GM23248 (cell line): ENCODE results near the gene KAZALD1. TPM values are rescaled to one million over a fixed set of nuclear protein-coding genes. Genes with fewer than 3 reads are reported as not detected.

Experiments
- DNase-seq: peaks from one replicate; pipeline ENCODE4 v3.0.0-alpha.2; 2015
- H2AFZ ChIP-seq: fragments of 200-600 bp; sonication (generic); 2 replicates; pipeline ENCODE4 v1.6.1; 2016; ENCODE audit warnings: antibody characterized with exemption
- H3F3A ChIP-seq: fragments of 200-600 bp; sonication (generic); 2 replicates; pipeline ENCODE4 v1.6.1; 2016; ENCODE audit warnings: mild to moderate bottlenecking, antibody characterized with exemption, mixed run types; ENCODE audit not compliant: insufficient read depth
- H3K27ac ChIP-seq: fragments of 200-600 bp; sonication (generic); 2 replicates; pipeline ENCODE4 v1.5.1; 2016; ENCODE audit warnings: mild to moderate bottlenecking
- H3K27me3 ChIP-seq: fragments of 200-600 bp; sonication (generic); replicated peaks from 2 replicates; pipeline ENCODE4 v1.6.1; 2016; ENCODE audit warnings: mild to moderate bottlenecking; ENCODE audit not compliant: insufficient read depth
- H3K36me3 ChIP-seq: fragments of 200-600 bp; sonication (generic); 2 replicates; pipeline ENCODE4 v1.6.1; 2016; ENCODE audit warnings: low read depth, mild to moderate bottlenecking
- H3K4me1 ChIP-seq: fragments of 200-600 bp; sonication (generic); 2 replicates; pipeline ENCODE4 v1.6.1; 2016; ENCODE audit warnings: mild to moderate bottlenecking; ENCODE audit not compliant: insufficient read depth
- H3K4me2 ChIP-seq: fragments of 200-600 bp; sonication (generic); one replicate; pipeline ENCODE4 v1.6.1; 2016; ENCODE audit warnings: mild to moderate bottlenecking; ENCODE audit not compliant: unreplicated experiment
- H3K4me3 ChIP-seq: fragments of 200-600 bp; sonication (generic); 2 replicates; pipeline ENCODE4 v1.5.1; 2016; ENCODE audit warnings: mild to moderate bottlenecking
- H3K79me2 ChIP-seq: fragments of 200-600 bp; sonication (generic); 2 replicates; pipeline ENCODE4 v1.6.1; 2016; ENCODE audit warnings: mild to moderate bottlenecking; ENCODE audit not compliant: insufficient read depth
- H3K9ac ChIP-seq: fragments of 200-600 bp; sonication (generic); 2 replicates; pipeline ENCODE4 v1.6.1; 2016; ENCODE audit warnings: mild to moderate bottlenecking
- H3K9me2 ChIP-seq: fragments of 200-600 bp; sonication (generic); 2 replicates; pipeline ENCODE4 v1.6.1; 2016; ENCODE audit warnings: mixed run types, mild to moderate bottlenecking, moderate library complexity; ENCODE audit not compliant: insufficient read depth
- H3K9me3 ChIP-seq: fragments of 200-600 bp; sonication (generic); one replicate; pipeline ENCODE4 v1.6.1; 2017; ENCODE audit warnings: low read depth
- H4K20me1 ChIP-seq: fragments of 200-600 bp; sonication (generic); 2 replicates; pipeline ENCODE4 v1.6.0; 2016; ENCODE audit not compliant: insufficient read depth
- EZH2 ChIP-seq: fragments of 200-600 bp; sonication (generic); IDR thresholded peaks from 2 replicates; pipeline ENCODE4 v1.6.1; 2018; ENCODE audit warnings: antibody characterized with exemption, mild to moderate bottlenecking; ENCODE audit not compliant: insufficient read depth, poor library complexity, severe bottlenecking
- EZH2phosphoT487 ChIP-seq: fragments of 200-600 bp; sonication (generic); IDR thresholded peaks from 2 replicates; pipeline ENCODE4 v1.6.1; 2018; ENCODE audit warnings: antibody characterized with exemption, moderate library complexity, mild to moderate bottlenecking, low read depth; ENCODE audit not compliant: insufficient read depth
- WGBS, 2 experiments: methylation state at CpG; one replicate each; pipeline ENCODE4 v1.1.6; 2015 to 2017; ENCODE audit warnings: low lambda C conversion rate in 2 of 2, low coverage in 1 of 2; ENCODE audit errors: missing lambda C conversion rate in 2 of 2; 5-methylcytosine and 5-hydroxymethylcytosine counted together
- in situ Hi-C: fragments of 300-500 bp; cut with MboI; formaldehyde crosslinking; loops from 2 replicates; pipeline ENCODE4 v1.15.0; 2020
- polyA plus RNA-seq: library from polyadenylated mRNA; unstranded; fragments of >200 nt; fragmentation: Nextera tagmentation; extraction: Ambion mirVana; gene quantifications from 2 replicates; pipeline ENCODE4 v1.2.1, GENCODE V29; 2016
- total RNA-seq: library from RNA; depleted of rRNA; stranded (reverse); fragments of >200 nt; shearing (Covaris generic); gene quantifications from 2 replicates; pipeline ENCODE4 v1.2.3, GENCODE V29; 2014; rRNA removed

Gene KAZALD1, protein sequence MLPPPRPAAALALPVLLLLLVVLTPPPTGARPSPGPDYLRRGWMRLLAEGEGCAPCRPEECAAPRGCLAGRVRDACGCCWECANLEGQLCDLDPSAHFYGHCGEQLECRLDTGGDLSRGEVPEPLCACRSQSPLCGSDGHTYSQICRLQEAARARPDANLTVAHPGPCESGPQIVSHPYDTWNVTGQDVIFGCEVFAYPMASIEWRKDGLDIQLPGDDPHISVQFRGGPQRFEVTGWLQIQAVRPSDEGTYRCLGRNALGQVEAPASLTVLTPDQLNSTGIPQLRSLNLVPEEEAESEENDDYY
- 42.6 and 62.6 TPM in 2 replicates for total RNA-seq
- polyA plus RNA-seq = 34.1 and 34.4 TPM in 2 replicates

DNA sequence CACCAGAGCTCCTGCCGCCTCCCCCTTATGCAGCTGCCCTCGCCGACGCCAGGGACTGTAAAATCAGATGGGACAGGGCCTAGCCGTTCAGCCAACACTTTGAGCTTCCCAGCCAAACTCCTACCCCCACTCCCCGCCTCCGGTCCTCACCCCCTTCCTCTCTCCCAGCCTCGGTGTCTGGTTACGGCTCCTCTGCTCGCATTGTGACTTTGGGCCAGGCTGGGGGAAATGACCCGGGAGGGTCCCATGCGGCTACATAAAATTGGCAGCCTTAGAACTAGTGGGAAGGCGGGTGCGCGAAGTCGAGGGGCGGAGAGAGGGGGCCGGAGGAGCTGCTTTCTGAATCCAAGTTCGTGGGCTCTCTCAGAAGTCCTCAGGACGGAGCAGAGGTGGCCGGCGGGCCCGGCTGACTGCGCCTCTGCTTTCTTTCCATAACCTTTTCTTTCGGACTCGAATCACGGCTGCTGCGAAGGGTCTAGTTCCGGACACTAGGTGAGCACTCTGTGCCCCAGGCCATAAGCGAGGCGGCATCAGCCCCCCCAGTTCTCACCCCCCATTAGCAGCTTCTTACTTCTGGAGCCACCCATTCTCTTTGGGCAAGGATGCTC, at the start of gene KAZALD1:
KAZALD1 (plus strand) TSS at position 366 of the 608 bp plus-strand sequence. CDS start 604 bp downstream, outside the sequence.
- H3K9me3 ChIP-seq = no peaks in the 10 kb centered on the region
- no peaks in the 10 kb centered on the region for H3K27me3 ChIP-seq
- H3K9ac ChIP-seq = peak within 1 kb of the TSS; percentile 93
- peak within 1 kb of the TSS; percentile 96 for H2AFZ ChIP-seq
- H3K36me3 ChIP-seq = no peaks in the 10 kb centered on the region
- in situ Hi-C loops = no loop called here
- no peak for TF ChIP-seq EZH2
- no peak for TF ChIP-seq EZH2phosphoT487
- H3K4me1 ChIP-seq = peaks cover 24% of the 10 kb centered on the region
- H3F3A ChIP-seq = peaks cover 20% of the 10 kb centered on the region
- WGBS, 2 experiments = 3% methylated on average over 31 of the region's 31 CpGs
- H3K79me2 ChIP-seq = peaks cover 49% of the 10 kb centered on the region
- H4K20me1 ChIP-seq = no peaks in the 10 kb centered on the region
- H3K27ac ChIP-seq = peak within 1 kb of the TSS; percentile 95
- peak within 1 kb of the TSS; percentile 97 for H3K4me3 ChIP-seq
- DNase-seq = peak; percentile 82
- peak within 1 kb of the TSS; percentile 95 for H3K4me2 ChIP-seq
- H3K9me2 ChIP-seq = no peaks in the 10 kb centered on the region

DNA sequence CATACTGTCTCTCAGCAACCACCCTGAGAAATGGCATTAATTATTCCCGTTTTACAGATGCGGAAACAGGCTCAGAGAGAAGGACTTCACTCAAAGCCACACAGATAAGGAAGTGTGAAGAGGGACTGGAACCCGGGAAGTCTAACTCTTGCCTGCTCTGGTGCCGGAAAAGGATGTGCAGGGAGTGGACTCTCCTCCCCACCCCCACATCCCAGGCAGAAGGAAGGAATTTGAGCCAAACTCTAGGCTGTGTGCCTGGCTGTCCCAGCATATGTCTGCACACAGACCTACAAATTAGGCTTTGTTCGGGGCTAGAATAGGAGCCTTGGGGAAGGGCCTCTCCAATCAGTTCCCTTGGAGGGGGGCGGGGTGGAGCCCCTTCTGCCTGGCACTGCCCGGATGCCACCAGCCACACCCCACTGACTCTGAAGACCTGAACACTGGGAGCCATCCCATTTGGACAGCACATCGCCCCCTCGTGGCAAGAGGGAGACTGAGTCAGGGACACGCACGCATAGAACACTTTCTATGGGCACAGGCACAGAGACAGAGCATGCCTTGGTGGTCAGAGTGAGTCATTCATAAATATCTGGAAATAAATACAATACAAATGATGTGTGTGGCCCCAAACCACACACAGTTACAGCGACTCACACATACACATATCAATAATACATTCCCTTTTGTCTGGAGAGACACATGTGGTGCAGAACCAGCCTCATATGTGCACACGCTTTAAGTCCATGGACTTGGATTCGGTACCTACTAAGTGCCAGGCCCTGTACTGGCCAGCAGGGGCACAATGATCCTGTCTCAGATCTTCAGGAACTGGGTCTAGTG, 49.0 kb upstream of the KAZALD1 start:
- Histone ChIP-seq H3K27me3 (no peaks in the 10 kb centered on the region), H3K79me2 (no peaks in the 10 kb centered on the region), H2AFZ (peak overlapping the region; percentile 69), H3K9me3 (no peaks in the 10 kb centered on the region), H3K4me3 (no peak overlapping the region), H3K9me2 (no peaks in the 10 kb centered on the region), H3K9ac (peak overlapping the region; percentile 34), H3K36me3 (no peaks in the 10 kb centered on the region), H3K4me1 (peaks cover 20% of the 10 kb centered on the region), H3K4me2 (peak overlapping the region; percentile 37), H3F3A (peaks cover 20% of the 10 kb centered on the region; the same call in 1 of the 2 replicates), H4K20me1 (no peaks in the 10 kb centered on the region), H3K27ac (peak overlapping the region; percentile 73)
- no peak for TF ChIP-seq EZH2phosphoT487
- in situ Hi-C loops = no loop called here
- DNase-seq = peak; percentile 96
- 11 to 12% methylated on average over 14 of the region's 14 CpGs for WGBS, 2 experiments

DNA sequence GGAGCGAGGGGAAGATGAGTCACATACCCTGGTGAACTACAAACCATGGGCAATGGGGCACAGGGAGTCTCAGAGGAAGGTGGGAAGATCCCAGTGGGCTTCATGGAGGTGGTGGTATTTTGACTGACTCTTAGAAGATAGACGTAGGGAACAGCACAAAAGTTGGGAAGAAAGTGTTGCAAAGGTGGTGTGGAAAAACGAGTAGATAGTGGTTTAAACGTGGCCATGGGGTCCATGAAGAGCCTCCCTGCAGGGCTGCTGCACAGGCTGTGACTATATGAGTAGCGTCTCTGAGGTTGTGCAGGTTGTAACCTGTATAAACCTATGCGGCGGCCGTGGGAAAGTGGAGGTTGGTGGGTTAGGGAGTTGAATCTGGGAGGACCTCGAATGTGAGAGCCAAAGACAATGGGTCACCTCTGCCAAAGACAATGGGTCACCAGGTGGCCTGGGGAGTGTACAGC, 48.4 kb upstream of the KAZALD1 start:
- 42 to 46% methylated on average over 9 of the region's 9 CpGs for WGBS, 2 experiments
- H3K27ac ChIP-seq = peak overlapping the region; percentile 73
- no peak overlapping the region for H3K4me3 ChIP-seq
- H2AFZ ChIP-seq = peak overlapping the region; percentile 69; the same call in 1 of the 2 replicates
- H3K4me1 ChIP-seq = peaks cover 20% of the 10 kb centered on the region
- H3K27me3 ChIP-seq = no peaks in the 10 kb centered on the region
- in situ Hi-C loops = no loop called here
- peak overlapping the region; percentile 33 for H3K4me2 ChIP-seq
- H3K79me2 ChIP-seq = no peaks in the 10 kb centered on the region
- no peak for DNase-seq
- H3K9me3 ChIP-seq = no peaks in the 10 kb centered on the region
- H3K9me2 ChIP-seq = no peaks in the 10 kb centered on the region
- no peaks in the 10 kb centered on the region for H3K36me3 ChIP-seq
- H4K20me1 ChIP-seq = no peaks in the 10 kb centered on the region
- peaks cover 20% of the 10 kb centered on the region; the same call in 1 of the 2 replicates for H3F3A ChIP-seq
- TF ChIP-seq EZH2phosphoT487 = no peak
- TF ChIP-seq EZH2 = no peak
- peak overlapping the region; percentile 31; the same call in 1 of the 2 replicates for H3K9ac ChIP-seq

DNA sequence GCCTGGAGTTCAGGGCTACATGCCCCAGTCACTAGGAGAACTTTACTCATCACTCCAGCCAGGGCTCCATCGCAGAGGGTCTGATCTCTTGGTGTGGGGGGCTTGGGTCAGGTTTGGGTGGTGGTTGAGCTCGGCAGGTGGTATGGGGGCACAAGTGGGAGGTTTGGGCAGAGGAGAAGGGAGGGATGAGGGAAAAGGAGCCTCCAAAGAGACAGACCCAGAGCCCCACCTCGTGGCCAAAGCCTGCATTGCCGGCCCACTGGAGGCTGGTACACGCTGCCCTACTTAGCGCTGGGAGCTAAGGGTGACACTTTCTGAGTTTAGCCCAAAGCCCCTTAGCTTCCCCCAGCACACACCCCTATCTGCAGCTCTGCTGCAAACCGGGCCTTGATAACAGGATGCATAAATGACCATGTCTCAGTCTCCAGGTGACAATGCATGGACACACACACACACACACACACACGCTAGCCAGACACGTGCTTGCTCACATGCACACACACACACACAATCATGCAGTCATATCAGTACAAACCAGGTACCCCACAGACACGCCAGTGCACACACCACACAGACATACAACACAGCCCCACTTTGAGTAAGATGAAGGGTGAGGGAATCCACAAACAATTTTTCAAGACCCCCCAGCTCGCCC, 47.4 kb upstream of the KAZALD1 start:
- H3K27me3 ChIP-seq = no peaks in the 10 kb centered on the region
- H3K9me2 ChIP-seq = no peaks in the 10 kb centered on the region

More for the DNA sequence above, 47.4 kb upstream of the KAZALD1 start:
- H3K79me2 ChIP-seq = no peaks in the 10 kb centered on the region
- H3K27ac ChIP-seq = no peak overlapping the region
- peaks cover 20% of the 10 kb centered on the region for H3K4me1 ChIP-seq
- TF ChIP-seq EZH2 (no peak), EZH2phosphoT487 (no peak)
- no peaks in the 10 kb centered on the region for H3K36me3 ChIP-seq
- no peak overlapping the region for H3K9ac ChIP-seq
- no peak overlapping the region for H3K4me2 ChIP-seq
- no peak overlapping the region for H3K4me3 ChIP-seq
- H4K20me1 ChIP-seq = no peaks in the 10 kb centered on the region
- H3K9me3 ChIP-seq = no peaks in the 10 kb centered on the region
- WGBS, 2 experiments = 17 to 34% methylated on average over 7 to 11 of the region's 11 CpGs
- in situ Hi-C loops = no loop called here
- peaks cover 20% of the 10 kb centered on the region; the same call in 1 of the 2 replicates for H3F3A ChIP-seq
- DNase-seq = peak; percentile 75
- no peak overlapping the region for H2AFZ ChIP-seq
